ENCODE results near the gene KRTAP19-7.

DNA sequence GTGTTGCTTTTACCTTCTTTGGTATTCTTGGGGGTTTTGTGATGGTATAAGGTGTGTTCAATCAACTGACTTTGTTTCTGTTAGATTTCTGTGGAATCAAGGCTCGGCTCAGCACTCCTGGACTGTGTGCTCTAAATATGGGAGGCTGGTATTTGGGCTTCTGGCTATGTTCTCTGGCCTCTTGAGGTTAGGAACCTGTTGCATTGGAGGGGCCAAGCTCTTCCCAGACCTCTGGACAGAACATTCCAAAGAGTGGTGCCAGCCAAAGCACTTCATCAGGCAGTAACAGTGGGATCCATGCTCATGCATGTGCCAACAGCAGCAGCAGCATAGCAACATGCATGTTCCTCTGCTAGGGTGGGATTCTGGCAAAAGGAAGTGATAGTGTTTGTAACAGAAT, 8.3 kb downstream of the KRTAP19-7 start:
- TF ChIP-seq, protein P1, sequence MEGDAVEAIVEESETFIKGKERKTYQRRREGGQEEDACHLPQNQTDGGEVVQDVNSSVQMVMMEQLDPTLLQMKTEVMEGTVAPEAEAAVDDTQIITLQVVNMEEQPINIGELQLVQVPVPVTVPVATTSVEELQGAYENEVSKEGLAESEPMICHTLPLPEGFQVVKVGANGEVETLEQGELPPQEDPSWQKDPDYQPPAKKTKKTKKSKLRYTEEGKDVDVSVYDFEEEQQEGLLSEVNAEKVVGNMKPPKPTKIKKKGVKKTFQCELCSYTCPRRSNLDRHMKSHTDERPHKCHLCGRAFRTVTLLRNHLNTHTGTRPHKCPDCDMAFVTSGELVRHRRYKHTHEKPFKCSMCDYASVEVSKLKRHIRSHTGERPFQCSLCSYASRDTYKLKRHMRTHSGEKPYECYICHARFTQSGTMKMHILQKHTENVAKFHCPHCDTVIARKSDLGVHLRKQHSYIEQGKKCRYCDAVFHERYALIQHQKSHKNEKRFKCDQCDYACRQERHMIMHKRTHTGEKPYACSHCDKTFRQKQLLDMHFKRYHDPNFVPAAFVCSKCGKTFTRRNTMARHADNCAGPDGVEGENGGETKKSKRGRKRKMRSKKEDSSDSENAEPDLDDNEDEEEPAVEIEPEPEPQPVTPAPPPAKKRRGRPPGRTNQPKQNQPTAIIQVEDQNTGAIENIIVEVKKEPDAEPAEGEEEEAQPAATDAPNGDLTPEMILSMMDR (IDR thresholded peaks at IDR 0.05): no peak
- no peak for TF ChIP-seq POLR2A (IDR thresholded peaks at IDR 0.05)
- no peak for TF ChIP-seq POLR2AphosphoS5 (IDR thresholded peaks at IDR 0.05)
- TF ChIP-seq EP300 (IDR thresholded peaks at IDR 0.05): no peak

Data from upper lobe of left lung (tissue), 4 donors.